IMR-90 (cell line): ENCODE data around the gene RWDD1. TPM values are rescaled to one million over a fixed set of nuclear protein-coding genes. Genes with fewer than 3 reads are reported as not detected.

Source experiments
- ATAC-seq: fragments of 200-7000 bp; cut with Tn5 transposase; 2 replicates; pipeline ENCODE4 v1.9.1; 2020; ENCODE audit warnings: low read depth, mild to moderate bottlenecking, moderate library complexity
- BruUV-seq: library from RNA; stranded (reverse); fragments of 400-500 nt; replicated peaks from 2 replicates; lab custom pipeline; 2021; lab: Mats Ljungman, UMichigan
- CTCF ChIA-PET: fragments of 300-600 bp; formaldehyde crosslinking; extraction: SDS; loops from one replicate; lab custom pipeline; 2021; ENCODE audit warnings: antibody characterized with exemption; lab: Yijun Ruan, JAX
- POLR2A ChIA-PET: fragments of 300-600 bp; sonication (Branson Sonifier 250); formaldehyde crosslinking; loops from one replicate; lab custom pipeline; 2022; ENCODE audit warnings: antibody characterized with exemption; ENCODE audit not compliant: unreplicated experiment; lab: Charles Lee
- DNase-seq: peaks from one replicate; pipeline ENCODE4 v3.0.0; 2013
- H2AFZ ChIP-seq: replicated peaks from 2 replicates; pipeline ENCODE3; 2013; ENCODE audit warnings: low read length, mild to moderate bottlenecking; ENCODE audit not compliant: poor library complexity
- H2AK5ac ChIP-seq: 2 replicates; pipeline ENCODE4 v1.6.1; 2013; ENCODE audit warnings: low read depth, low read length, inconsistent platforms
- H2AK9ac ChIP-seq: replicated peaks from 2 replicates; pipeline ENCODE3; 2013; ENCODE audit warnings: mild to moderate bottlenecking, low read depth, low read length, moderate library complexity; ENCODE audit not compliant: poor library complexity
- H2BK120ac ChIP-seq: 2 replicates; pipeline ENCODE4 v1.6.1; 2013; ENCODE audit warnings: low read depth, low read length, inconsistent platforms
- H2BK15ac ChIP-seq: 3 replicates; pipeline ENCODE4 v1.6.1; 2013; ENCODE audit warnings: low read depth, low read length, inconsistent platforms
- H2BK20ac ChIP-seq: 2 replicates; pipeline ENCODE4 v1.6.1; 2013; ENCODE audit warnings: low read depth, mild to moderate bottlenecking, inconsistent platforms, low read length, moderate library complexity
- H2BK5ac ChIP-seq: 2 replicates; pipeline ENCODE4 v1.6.1; 2013; ENCODE audit warnings: mild to moderate bottlenecking, low read depth, low read length, inconsistent platforms; ENCODE audit not compliant: poor library complexity, severe bottlenecking
- H3K14ac ChIP-seq: replicated peaks from 2 replicates; pipeline ENCODE4 v1.6.1; 2013; ENCODE audit warnings: low read depth, low read length, inconsistent platforms
- H3K18ac ChIP-seq: 2 replicates; pipeline ENCODE4 v1.6.1; 2013; ENCODE audit warnings: low read depth, low read length, control low read depth
- H3K23ac ChIP-seq: 2 replicates; pipeline ENCODE4 v1.6.1; 2013; ENCODE audit warnings: low read depth, low read length, inconsistent platforms
- H3K27ac ChIP-seq: 2 replicates; pipeline ENCODE4 v1.5.1; 2013; ENCODE audit warnings: mild to moderate bottlenecking, control low read depth, low read length; ENCODE audit not compliant: insufficient read depth
- H3K27me3 ChIP-seq: 2 replicates; pipeline ENCODE4 v1.6.1; 2013; ENCODE audit warnings: low read length; ENCODE audit not compliant: control insufficient read depth, insufficient read depth
- H3K36me3 ChIP-seq: 2 replicates; pipeline ENCODE4 v1.6.1; 2013; ENCODE audit warnings: low read length, mixed read lengths; ENCODE audit not compliant: control insufficient read depth, insufficient read depth
- H3K4ac ChIP-seq: 2 replicates; pipeline ENCODE4 v1.6.1; 2013; ENCODE audit warnings: low read depth, low read length, inconsistent platforms
- H3K4me1 ChIP-seq: 2 replicates; pipeline ENCODE4 v1.6.1; 2013; ENCODE audit warnings: low read length, mixed read lengths; ENCODE audit not compliant: control insufficient read depth, insufficient read depth
- H3K4me2 ChIP-seq: 2 replicates; pipeline ENCODE4 v1.6.1; 2013; ENCODE audit warnings: low read depth, mild to moderate bottlenecking, control low read depth, low read length, moderate library complexity
- H3K4me3 ChIP-seq: 2 replicates; pipeline ENCODE4 v1.5.1; 2013; ENCODE audit warnings: low read depth, mild to moderate bottlenecking, control low read depth, low read length, moderate library complexity; ENCODE audit not compliant: insufficient read depth
- H3K56ac ChIP-seq: 2 replicates; pipeline ENCODE4 v1.6.1; 2013; ENCODE audit warnings: low read length, inconsistent platforms; ENCODE audit not compliant: insufficient read depth; ENCODE audit errors: extremely low read depth
- H3K79me1 ChIP-seq, 2 experiments: 2 replicates each; pipeline ENCODE4 v1.6.1; 2013; ENCODE audit warnings: low read length in 2 of 2, inconsistent platforms in 1 of 2, low read depth in 1 of 2
- H3K9ac ChIP-seq: 2 replicates; pipeline ENCODE4 v1.6.1; 2013; ENCODE audit warnings: low read depth, low read length, control low read depth
- H3K9me1 ChIP-seq: 2 replicates; pipeline ENCODE4 v1.6.1; 2013; ENCODE audit warnings: low read length, inconsistent platforms; ENCODE audit not compliant: insufficient read depth
- H3K9me3 ChIP-seq: 2 replicates; pipeline ENCODE4 v1.6.1; 2013; ENCODE audit warnings: low read length; ENCODE audit not compliant: control insufficient read depth, insufficient read depth
- H4K20me1 ChIP-seq: 2 replicates; pipeline ENCODE4 v1.6.1; 2013; ENCODE audit warnings: low read length, inconsistent platforms; ENCODE audit not compliant: insufficient read depth
- H4K5ac ChIP-seq: 2 replicates; pipeline ENCODE4 v1.6.1; 2013; ENCODE audit warnings: mild to moderate bottlenecking, low read depth, low read length, control low read depth
- H4K8ac ChIP-seq, 2 experiments: 2 replicates each; pipeline ENCODE4 v1.6.1; 2013; ENCODE audit warnings: low read depth in 2 of 2, low read length in 2 of 2, control low read depth in 1 of 2, inconsistent platforms in 1 of 2
- H4K91ac ChIP-seq: 2 replicates; pipeline ENCODE4 v1.6.1; 2013; ENCODE audit warnings: low read depth, low read length, inconsistent platforms; ENCODE audit not compliant: insufficient read depth
- CHD1 ChIP-seq: IDR thresholded peaks from 2 replicates; pipeline ENCODE4 v1.6.1; 2012; ENCODE audit warnings: low read depth, low read length, improper control_type of control experiment
- CTCF ChIP-seq: conservative IDR thresholded peaks from 2 replicates; pipeline ENCODE4 v1.5.1; 2012; ENCODE audit warnings: mild to moderate bottlenecking, low read depth, low read length, improper control_type of control experiment
- NFE2L2 ChIP-seq: fragments of 150-350 bp; IDR thresholded peaks from 2 replicates; pipeline ENCODE4 v1.6.1; 2016; ENCODE audit warnings: low read depth, mild to moderate bottlenecking, low read length
- POLR2A ChIP-seq: IDR thresholded peaks from 2 replicates; pipeline ENCODE4 v1.6.1; 2012; ENCODE audit warnings: mild to moderate bottlenecking, low read depth, low read length
- RCOR1 ChIP-seq: IDR thresholded peaks from 2 replicates; pipeline ENCODE4 v1.6.1; 2012; ENCODE audit warnings: mild to moderate bottlenecking, low read length, improper control_type of control experiment; ENCODE audit not compliant: insufficient replicate concordance
- SMC3 ChIP-seq: fragments of 150-350 bp; IDR thresholded peaks from 2 replicates; pipeline ENCODE4 v1.6.1; 2016; ENCODE audit warnings: low read depth, mild to moderate bottlenecking, antibody characterized with exemption, low read length, moderate library complexity
- WGBS, 2 experiments: methylation state at CpG; one replicate each; pipeline versions ENCODE4 v1.1.5 to v1.1.7; 2013; ENCODE audit warnings: missing lambda C conversion rate in 2 of 2; ENCODE audit not compliant: insufficient read length in 1 of 2; ENCODE audit errors: extremely low coverage in 2 of 2; 5-methylcytosine and 5-hydroxymethylcytosine counted together
- dilution Hi-C: fragments of 300-500 bp; cut with HindIII; formaldehyde crosslinking; loops from one replicate; pipeline ENCODE4 v1.14.3; 2018; ENCODE audit warnings: low sequenced_read_pairs; ENCODE audit not compliant: unreplicated experiment
- in situ Hi-C: fragments of 300-500 bp; cut with MboI; formaldehyde crosslinking; loops from 3 replicates; pipeline ENCODE4 v1.14.3; 2019; ENCODE audit warnings: low sequenced_read_pairs, inconsistent platforms, mixed read lengths
- intact Hi-C: fragments of 100-400 bp; cut with micrococcal nuclease; formaldehyde crosslinking; loops from 2 replicates; pipeline ENCODE4 v1.10.0; 2022
- polyA plus RNA-seq, 3 experiments: library from polyadenylated mRNA; depleted of rRNA; stranded (reverse); fragments of >200 nt; gene quantifications; 2 replicates each; pipeline ENCODE4 v1.2.3, GENCODE V29; 2012; ENCODE audit warnings: low replicate concordance in 1 of 3
- total RNA-seq: library from RNA; depleted of rRNA; stranded (reverse); fragments of >200 nt; gene quantifications from 2 replicates; pipeline ENCODE4 v1.2.3, GENCODE V29; 2012

Gene RWDD1
- total and polyA plus RNA-seq, 2 of the 4 experiments (the other 2 are of a cell fraction), result 23.6 to 92.8 TPM

DNA sequence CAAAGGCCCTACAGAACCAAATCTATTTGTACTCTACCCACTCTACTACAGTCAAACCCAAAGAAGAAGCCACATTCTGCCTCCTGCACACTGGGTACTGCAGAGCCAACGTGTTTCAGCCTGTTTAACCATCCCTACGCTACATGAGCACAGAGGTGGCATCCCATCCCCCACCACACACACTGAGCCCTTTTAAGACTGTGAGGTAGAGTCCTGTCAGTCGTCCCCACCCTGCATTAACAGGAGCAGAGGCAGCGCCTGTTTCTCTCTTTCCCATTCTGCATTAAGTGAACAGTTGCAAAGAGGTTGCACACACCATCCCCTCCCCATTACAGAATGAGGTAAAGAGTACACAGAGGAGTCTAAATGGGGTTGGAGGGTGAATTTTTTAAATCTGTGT is 39.8 kb downstream of the RWDD1 start:
- BruUV-seq, result no TSS peak
- Histone ChIP-seq H3K9ac (no peak overlapping the region), H3K4me2 (no peak overlapping the region), H3K23ac (no peak overlapping the region), H4K8ac (no peak overlapping the region), H3K4ac (no peak overlapping the region), H4K5ac (no peak overlapping the region), H3K4me3 (no peak overlapping the region), H3K9me1 (no peaks in the 10 kb centered on the region), H3K27me3 (no peaks in the 10 kb centered on the region), H3K14ac (no peak overlapping the region), H2BK20ac (no peak overlapping the region), H3K79me1 (no peaks in the 10 kb centered on the region), H3K56ac (no peak overlapping the region), H2AK5ac (no peak overlapping the region), H3K9me3 (no peaks in the 10 kb centered on the region), H2AK9ac (no peak overlapping the region), H4K91ac (no peak overlapping the region), H2BK120ac (no peak overlapping the region), H3K36me3 (no peaks in the 10 kb centered on the region), H3K18ac (no peak overlapping the region), H2BK15ac (no peak overlapping the region), H2BK5ac (no peak overlapping the region), H3K27ac (no peak overlapping the region), H2AFZ (no peak overlapping the region), H3K4me1 (0 out of 2 replicates have a peak, but pooled peaks cover 1% of the 10 kb centered on the region), H4K20me1 (no peaks in the 10 kb centered on the region)
- intact Hi-C loops, result loop anchor here (1.0 kb wide), 1 partner anchor 17 kb away; no protein-coding TSS in a partner anchor
- no peak for TF ChIP-seq POLR2A
- no peak for TF ChIP-seq CTCF
- no peak for TF ChIP-seq RCOR1
- no peak for TF ChIP-seq SMC3
- TF ChIP-seq CHD1, result no peak
- TF ChIP-seq NFE2L2, result no peak
- CTCF ChIA-PET, result no interaction called here
- dilution Hi-C loops, result no loop called here
- in situ Hi-C loops, result no loop called here
- no peak for DNase-seq
- no peak for ATAC-seq
- POLR2A ChIA-PET, result no interaction called here
- WGBS, 2 experiments, result no CpG with 5 or more reads among the region's 4 CpGs
